ENCODE results near the gene PACS2.
"Not testable (repeated sequence)": the region's sequence is repeated elsewhere in the genome, so short reads cannot be mapped to it uniquely, and the experiment has no call there.

DNA sequence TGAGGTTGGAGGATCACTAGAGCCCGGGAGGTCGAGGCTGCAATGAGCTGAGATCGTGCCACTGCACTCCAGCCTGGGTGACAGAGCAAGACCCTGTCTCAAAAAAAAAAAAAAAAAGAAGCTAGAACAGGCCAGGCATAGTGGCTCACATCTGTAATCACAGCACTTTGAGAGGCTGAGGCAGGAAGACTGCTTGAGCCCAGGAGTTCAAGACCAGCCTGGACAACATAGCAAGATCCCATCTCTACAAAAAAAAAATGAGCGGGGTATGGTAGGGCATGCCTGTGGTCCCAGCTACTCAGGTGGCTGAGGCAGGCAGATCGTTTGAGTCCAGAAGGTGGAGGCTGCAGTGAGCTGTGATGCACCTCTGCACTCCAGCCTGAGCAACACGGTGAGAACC lies 25.6 kb upstream of the PACS2 start:
- TF ChIP-seq, protein P1, sequence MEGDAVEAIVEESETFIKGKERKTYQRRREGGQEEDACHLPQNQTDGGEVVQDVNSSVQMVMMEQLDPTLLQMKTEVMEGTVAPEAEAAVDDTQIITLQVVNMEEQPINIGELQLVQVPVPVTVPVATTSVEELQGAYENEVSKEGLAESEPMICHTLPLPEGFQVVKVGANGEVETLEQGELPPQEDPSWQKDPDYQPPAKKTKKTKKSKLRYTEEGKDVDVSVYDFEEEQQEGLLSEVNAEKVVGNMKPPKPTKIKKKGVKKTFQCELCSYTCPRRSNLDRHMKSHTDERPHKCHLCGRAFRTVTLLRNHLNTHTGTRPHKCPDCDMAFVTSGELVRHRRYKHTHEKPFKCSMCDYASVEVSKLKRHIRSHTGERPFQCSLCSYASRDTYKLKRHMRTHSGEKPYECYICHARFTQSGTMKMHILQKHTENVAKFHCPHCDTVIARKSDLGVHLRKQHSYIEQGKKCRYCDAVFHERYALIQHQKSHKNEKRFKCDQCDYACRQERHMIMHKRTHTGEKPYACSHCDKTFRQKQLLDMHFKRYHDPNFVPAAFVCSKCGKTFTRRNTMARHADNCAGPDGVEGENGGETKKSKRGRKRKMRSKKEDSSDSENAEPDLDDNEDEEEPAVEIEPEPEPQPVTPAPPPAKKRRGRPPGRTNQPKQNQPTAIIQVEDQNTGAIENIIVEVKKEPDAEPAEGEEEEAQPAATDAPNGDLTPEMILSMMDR (IDR thresholded peaks at IDR 0.05) = not testable (repeated sequence)
- TF ChIP-seq POLR2AphosphoS5 (IDR thresholded peaks at IDR 0.05; ENCODE audit: low read depth, low read length); TAF1 (IDR thresholded peaks at IDR 0.05; ENCODE audit: borderline replicate concordance, low read depth, low read length); EZH2phosphoT487 (IDR thresholded peaks at IDR 0.05; ENCODE audit: borderline replicate concordance, low read depth); USF2 (IDR thresholded peaks at IDR 0.05; ENCODE audit: borderline replicate concordance, low read depth, low read length); RAD21 (IDR thresholded peaks at IDR 0.05; ENCODE audit: low read length); EP300 (IDR thresholded peaks at IDR 0.05; ENCODE audit: borderline replicate concordance in 1 of 2, low read depth in 1 of 2, low read length in 1 of 2); YY1 (IDR thresholded peaks at IDR 0.05; ENCODE audit: low read depth): not testable (repeated sequence)

Measured in SK-N-SH (cell line).